Muscle layer of colon (tissue), 2 donors: ENCODE results near the gene PAMR1.

ENCODE experiments used
- H3K27ac ChIP-seq: one replicate; pipeline ENCODE4 v1.7.0; 2013; ENCODE audit warnings: low read depth, mild to moderate bottlenecking, low read length, moderate library complexity
- H3K27me3 ChIP-seq, 2 donors: one replicate each; pipeline ENCODE4 v1.7.0; 2013; ENCODE audit warnings: low read length in 2 of 2, mild to moderate bottlenecking in 2 of 2; ENCODE audit not compliant: insufficient read depth in 2 of 2, control insufficient read depth in 1 of 2
- H3K36me3 ChIP-seq: one replicate; pipeline ENCODE4 v1.7.0; 2013; ENCODE audit warnings: mild to moderate bottlenecking, low read length; ENCODE audit not compliant: insufficient read depth
- H3K4me1 ChIP-seq: one replicate; pipeline ENCODE4 v1.7.0; 2013; ENCODE audit warnings: mild to moderate bottlenecking, low read length; ENCODE audit not compliant: insufficient read depth
- H3K4me3 ChIP-seq, 2 donors: one replicate each; pipeline ENCODE4 v1.7.0; 2013; ENCODE audit warnings: low read length in 2 of 2, low read depth in 1 of 2, mild to moderate bottlenecking in 1 of 2, moderate library complexity in 1 of 2
- H3K9ac ChIP-seq: one replicate; pipeline ENCODE4 v1.7.0; 2013; ENCODE audit warnings: low read length
- H3K9me3 ChIP-seq: one replicate; pipeline ENCODE4 v1.7.0; 2013; ENCODE audit warnings: mild to moderate bottlenecking, low read length
- donor health status: abdominal sarcoma.
- donor health status: Adenocarcinoma of cecum.

PAMR1 gene

GRCh38 chr11:35518766-35519165 lies 6.7 kb downstream of the PAMR1 start:
- Histone ChIP-seq H3K27me3 (no peaks in the 10 kb centered on the region), H3K9me3 (no peaks in the 10 kb centered on the region), H3K9ac (no peak overlapping the region), H3K4me3 (no peak overlapping the region), H3K36me3 (no peaks in the 10 kb centered on the region), H3K4me1 (peaks cover 5% of the 10 kb centered on the region), H3K27ac (no peak overlapping the region)

GRCh38 chr11:35517481-35517880 lies 7.9 kb downstream of the PAMR1 start:
- Histone ChIP-seq H3K9me3 (no peaks in the 10 kb centered on the region), H3K36me3 (no peaks in the 10 kb centered on the region), H3K4me3 (no peak overlapping the region), H3K9ac (no peak overlapping the region), H3K27me3 (no peaks in the 10 kb centered on the region), H3K4me1 (no peaks in the 10 kb centered on the region), H3K27ac (no peak overlapping the region)

GRCh38 chr11:35516403-35516802 lies 9.0 kb downstream of the PAMR1 start:
- Histone ChIP-seq H3K9ac (no peak overlapping the region), H3K4me3 (no peak overlapping the region), H3K36me3 (no peaks in the 10 kb centered on the region), H3K4me1 (no peaks in the 10 kb centered on the region), H3K27ac (no peak overlapping the region), H3K27me3 (no peaks in the 10 kb centered on the region), H3K9me3 (no peaks in the 10 kb centered on the region)

- no peaks in the 10 kb centered on the region for H3K36me3 ChIP-seq
- no peaks in the 10 kb centered on the region for H3K9me3 ChIP-seq
- H3K4me1 ChIP-seq, result no peaks in the 10 kb centered on the region
- H3K9ac ChIP-seq, result no peak overlapping the region
- H3K27ac ChIP-seq, result no peak overlapping the region
- H3K4me3 ChIP-seq, result no peak overlapping the region
- H3K27me3 ChIP-seq, result no peaks in the 10 kb centered on the region
Observed at GRCh38 chr11:35515224-35515623, 10.2 kb downstream of the PAMR1 start.

- H3K4me1 ChIP-seq, result no peaks in the 10 kb centered on the region
- no peak overlapping the region for H3K27ac ChIP-seq
- no peak overlapping the region for H3K4me3 ChIP-seq
- H3K36me3 ChIP-seq, result no peaks in the 10 kb centered on the region
- H3K9ac ChIP-seq, result no peak overlapping the region
- H3K9me3 ChIP-seq, result no peaks in the 10 kb centered on the region
- no peaks in the 10 kb centered on the region for H3K27me3 ChIP-seq
Observed at GRCh38 chr11:35514481-35514880, 10.9 kb downstream of the PAMR1 start.

GRCh38 chr11:35511666-35512065 lies 13.8 kb downstream of the PAMR1 start:
- Histone ChIP-seq H3K36me3 (no peaks in the 10 kb centered on the region), H3K9me3 (no peaks in the 10 kb centered on the region), H3K4me1 (no peaks in the 10 kb centered on the region), H3K27ac (no peak overlapping the region), H3K9ac (no peak overlapping the region), H3K4me3 (no peak overlapping the region), H3K27me3 (no peaks in the 10 kb centered on the region)

- H3K27me3 ChIP-seq, result no peaks in the 10 kb centered on the region
- no peak overlapping the region for H3K9ac ChIP-seq
- H3K36me3 ChIP-seq, result no peaks in the 10 kb centered on the region
- no peak overlapping the region for H3K4me3 ChIP-seq
- H3K9me3 ChIP-seq, result no peaks in the 10 kb centered on the region
- H3K27ac ChIP-seq, result no peak overlapping the region
- no peaks in the 10 kb centered on the region for H3K4me1 ChIP-seq
Observed at GRCh38 chr11:35507688-35508087, 17.7 kb downstream of the PAMR1 start.

GRCh38 chr11:35501776-35502175 lies 23.6 kb downstream of the PAMR1 start:
- no peaks in the 10 kb centered on the region for H3K4me1 ChIP-seq
- H3K9me3 ChIP-seq, result no peaks in the 10 kb centered on the region
- H3K27me3 ChIP-seq, result no peaks in the 10 kb centered on the region
- H3K27ac ChIP-seq, result no peak overlapping the region
- H3K9ac ChIP-seq, result no peak overlapping the region
- no peak overlapping the region for H3K4me3 ChIP-seq
- no peaks in the 10 kb centered on the region for H3K36me3 ChIP-seq

- Histone ChIP-seq H3K9ac (no peak overlapping the region), H3K4me1 (no peaks in the 10 kb centered on the region), H3K27me3 (no peaks in the 10 kb centered on the region), H3K36me3 (no peaks in the 10 kb centered on the region), H3K27ac (no peak overlapping the region), H3K9me3 (no peaks in the 10 kb centered on the region), H3K4me3 (no peak overlapping the region)
Observed at GRCh38 chr11:35500744-35501143, 24.7 kb downstream of the PAMR1 start.

- Histone ChIP-seq H3K27me3 (no peaks in the 10 kb centered on the region), H3K4me1 (no peaks in the 10 kb centered on the region)
Observed at GRCh38 chr11:35496416-35496815, 29.0 kb downstream of the PAMR1 start.

GRCh38 chr11:35494957-35495490 lies 30.4 kb downstream of the PAMR1 start:
- no peak overlapping the region for H3K9ac ChIP-seq
- H3K4me3 ChIP-seq, result no peak overlapping the region
- H3K36me3 ChIP-seq, result no peaks in the 10 kb centered on the region
- H3K27me3 ChIP-seq, result no peaks in the 10 kb centered on the region
- H3K9me3 ChIP-seq, result no peaks in the 10 kb centered on the region
- H3K27ac ChIP-seq, result no peak overlapping the region
- H3K4me1 ChIP-seq, result no peaks in the 10 kb centered on the region

More at GRCh38 chr11:35496416-35496815, 29.0 kb downstream of the PAMR1 start:
- H3K9ac ChIP-seq, result no peak overlapping the region
- no peak overlapping the region for H3K27ac ChIP-seq
- no peaks in the 10 kb centered on the region for H3K9me3 ChIP-seq
- H3K4me3 ChIP-seq, result no peak overlapping the region
- H3K36me3 ChIP-seq, result no peaks in the 10 kb centered on the region

- no peak overlapping the region for H3K27ac ChIP-seq
- H3K4me3 ChIP-seq, result no peak overlapping the region
- H3K27me3 ChIP-seq, result no peaks in the 10 kb centered on the region
- H3K9me3 ChIP-seq, result no peaks in the 10 kb centered on the region
- no peak overlapping the region for H3K9ac ChIP-seq
- no peaks in the 10 kb centered on the region for H3K36me3 ChIP-seq
- peaks cover 4% of the 10 kb centered on the region for H3K4me1 ChIP-seq
Observed at GRCh38 chr11:35491231-35491871, 34.1 kb downstream of the PAMR1 start.
